T-helper 2 cell treated with Interferon-gamma antibody and Interleukin-4, amounts not matched to agents 100 ng/mL and 5 ng/mL, for 36 hours (primary cell): ENCODE results near the gene ALDOC. TPM values are rescaled to one million over a fixed set of nuclear protein-coding genes. Genes with fewer than 3 reads are reported as not detected.
"Not testable (repeated sequence)": the region's sequence is repeated elsewhere in the genome, so short reads cannot be mapped to it uniquely, and the experiment has no call there.

ENCODE experiments used
- intact Hi-C: fragments of 100-400 bp; cut with micrococcal nuclease; formaldehyde crosslinking; loops from one replicate; pipeline ENCODE4 v1.15.1; 2023
- total RNA-seq: library from RNA; stranded (reverse); gene quantifications from 2 replicates; pipeline ENCODE4 v1.2.3, GENCODE V29; 2022

ALDOC gene
- 94.6 and 103 TPM in 2 replicates for total RNA-seq

DNA sequence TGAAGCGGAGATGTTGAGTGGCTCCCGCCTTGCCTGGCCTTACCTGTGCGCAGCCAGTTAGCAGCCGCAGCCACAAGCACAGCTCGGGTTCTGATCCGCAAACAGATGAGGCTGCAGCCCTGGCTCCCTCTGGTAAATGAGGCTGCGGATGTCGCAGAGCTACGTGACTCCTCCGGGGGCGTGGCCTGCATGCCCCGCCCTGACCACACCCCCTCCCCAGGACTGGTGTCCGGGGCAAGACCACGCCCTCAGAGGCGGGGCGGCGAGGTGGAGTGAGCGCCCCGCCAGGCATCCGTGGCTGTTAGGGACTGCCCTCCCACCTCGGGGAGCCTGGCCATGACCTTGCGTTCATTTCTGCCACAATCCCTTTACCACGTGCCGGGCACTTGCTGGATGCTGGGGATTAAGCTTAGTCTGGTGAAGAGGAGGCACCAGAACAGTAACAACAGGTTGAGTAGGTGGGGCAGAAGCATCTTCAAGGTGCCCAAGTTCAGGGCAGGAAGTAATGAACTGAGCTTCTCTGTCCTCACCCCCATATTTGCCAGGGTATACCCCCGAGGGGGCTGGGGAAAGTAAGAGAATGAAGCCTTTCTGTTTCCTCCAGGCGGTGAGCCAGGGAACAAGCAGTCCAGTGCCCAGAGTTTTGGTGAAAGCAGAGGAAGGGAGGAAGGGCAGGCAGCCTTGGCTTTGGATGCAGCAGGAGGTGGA, at the start of gene ALDOC:
Gene ALDOC, minus strand, starts transcription at position 138 of the 708 bp plus-strand sequence. CDS start 1,363 bp downstream, outside the sequence.
- intact Hi-C loops = loop anchor here (1.0 to 5.0 kb wide), 4 partner anchors 21 to 376 kb away; partner anchors contain the start of genes BLTP2, SDF2 and SUPT6H

DNA sequence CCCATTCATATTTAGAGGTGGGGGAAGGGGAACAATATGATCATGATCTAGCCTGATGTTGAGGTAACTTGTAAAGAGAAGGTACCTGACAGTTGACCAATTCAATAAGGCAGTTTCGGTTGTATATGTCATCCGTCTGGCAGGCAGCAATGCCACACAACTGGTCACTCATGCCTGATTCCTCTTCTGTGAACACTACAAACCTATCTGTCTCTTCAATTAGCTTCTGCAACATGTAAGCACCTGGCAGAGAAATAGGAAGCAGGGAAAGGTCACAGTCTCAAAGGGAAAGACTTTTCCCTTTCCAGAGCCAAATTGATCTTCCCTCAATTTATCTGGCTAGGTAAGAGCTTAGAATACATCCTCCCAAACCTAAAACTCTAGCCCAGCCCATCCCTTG, 47.5 kb upstream of the ALDOC start:
- intact Hi-C loops = no loop called here

DNA sequence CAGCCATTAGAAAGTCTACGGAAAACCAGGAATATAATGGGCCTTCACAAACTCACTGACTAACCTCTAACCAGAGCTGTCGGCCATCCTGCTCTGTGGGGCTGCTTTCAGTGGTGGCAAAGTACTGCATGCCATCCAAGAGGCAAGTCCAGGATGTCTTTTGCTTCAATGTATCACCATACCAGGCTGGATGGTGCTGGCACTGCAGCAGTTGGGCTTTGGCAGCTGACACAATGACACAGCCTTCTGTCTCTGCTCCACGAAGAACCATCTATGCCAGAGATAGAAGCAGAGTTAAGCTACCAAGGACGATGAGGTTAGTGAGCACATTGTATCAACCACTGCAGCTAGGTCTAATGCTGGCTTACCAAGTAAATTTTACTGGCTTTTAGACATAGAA, 47.0 kb upstream of the ALDOC start:
- intact Hi-C loops = no loop called here

DNA sequence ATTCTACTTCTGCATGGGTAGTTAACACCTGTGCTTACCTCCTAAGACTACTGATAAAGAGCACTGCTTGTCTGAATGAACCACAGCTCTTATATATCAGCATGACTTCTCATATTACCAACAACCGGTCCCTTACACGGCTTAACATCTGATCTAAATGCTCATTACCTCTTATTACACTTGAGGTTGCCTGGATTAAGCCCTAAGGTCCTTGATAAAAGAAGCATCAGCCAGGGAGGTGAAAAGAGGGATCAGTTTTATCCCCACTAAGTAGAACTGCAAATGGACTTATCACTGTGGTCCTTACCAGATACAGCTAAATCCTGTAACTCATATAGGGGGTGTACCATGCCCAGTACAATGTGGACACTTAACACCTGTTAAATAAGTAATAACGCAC, 45.5 kb upstream of the ALDOC start:
- intact Hi-C loops = no loop called here

DNA sequence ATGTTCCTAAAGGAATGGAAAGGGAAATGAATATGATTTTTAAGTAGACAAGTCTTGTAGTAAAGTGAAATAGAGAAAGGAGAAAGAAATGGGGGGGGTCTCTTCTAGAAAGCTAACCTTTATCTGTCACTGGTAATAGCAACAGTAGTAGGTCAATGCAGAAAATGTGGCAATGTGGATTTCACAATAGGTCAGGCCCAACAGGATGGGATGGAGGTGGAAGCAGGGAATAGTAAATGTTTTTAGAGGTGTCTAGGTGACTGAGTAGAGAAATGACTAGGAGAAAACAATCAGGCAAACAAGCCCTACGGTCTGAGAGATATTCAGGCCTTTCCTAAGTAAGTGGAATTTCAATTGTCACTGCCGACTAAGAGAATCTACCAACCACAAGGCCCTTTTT, 43.3 kb upstream of the ALDOC start:
- intact Hi-C loops = no loop called here

DNA sequence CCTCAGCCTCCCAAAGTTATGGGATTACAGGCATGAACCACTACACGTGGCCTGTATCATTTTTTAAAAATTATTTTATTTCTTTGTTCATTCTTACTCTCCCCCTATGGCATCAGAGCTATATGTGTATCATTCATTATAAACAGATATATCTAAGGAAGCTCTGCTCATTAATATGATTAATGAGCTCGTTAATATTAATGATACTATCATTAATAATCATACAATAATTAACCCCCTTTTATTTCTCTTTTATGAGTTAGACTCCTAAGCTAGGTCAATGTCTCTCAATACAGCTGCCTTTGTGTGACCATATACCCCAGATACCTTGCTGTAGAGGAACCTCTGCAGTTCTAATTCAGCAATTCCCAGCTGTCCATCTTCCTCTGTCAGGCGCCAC, 41.8 kb upstream of the ALDOC start:
- intact Hi-C loops = no loop called here

DNA sequence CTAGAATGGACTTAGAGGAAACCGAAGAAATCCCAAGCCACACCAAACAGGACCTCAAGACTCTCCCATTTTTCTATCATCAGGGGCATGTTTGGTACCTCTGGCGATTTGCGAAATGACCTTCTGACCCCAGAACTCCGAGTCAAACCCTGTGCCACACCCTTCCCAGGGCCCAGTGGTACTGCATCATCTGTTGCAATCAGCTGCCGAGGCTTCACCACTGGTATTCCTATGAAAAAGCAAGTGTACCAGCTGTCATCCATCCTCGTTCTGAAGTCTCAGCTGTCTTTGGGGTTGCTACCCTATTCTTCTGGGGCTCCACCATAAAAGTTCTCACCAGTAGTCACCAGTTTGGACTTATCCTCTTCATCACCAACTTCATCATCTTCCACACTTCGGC, 39.6 kb upstream of the ALDOC start:
- intact Hi-C loops = no loop called here

DNA sequence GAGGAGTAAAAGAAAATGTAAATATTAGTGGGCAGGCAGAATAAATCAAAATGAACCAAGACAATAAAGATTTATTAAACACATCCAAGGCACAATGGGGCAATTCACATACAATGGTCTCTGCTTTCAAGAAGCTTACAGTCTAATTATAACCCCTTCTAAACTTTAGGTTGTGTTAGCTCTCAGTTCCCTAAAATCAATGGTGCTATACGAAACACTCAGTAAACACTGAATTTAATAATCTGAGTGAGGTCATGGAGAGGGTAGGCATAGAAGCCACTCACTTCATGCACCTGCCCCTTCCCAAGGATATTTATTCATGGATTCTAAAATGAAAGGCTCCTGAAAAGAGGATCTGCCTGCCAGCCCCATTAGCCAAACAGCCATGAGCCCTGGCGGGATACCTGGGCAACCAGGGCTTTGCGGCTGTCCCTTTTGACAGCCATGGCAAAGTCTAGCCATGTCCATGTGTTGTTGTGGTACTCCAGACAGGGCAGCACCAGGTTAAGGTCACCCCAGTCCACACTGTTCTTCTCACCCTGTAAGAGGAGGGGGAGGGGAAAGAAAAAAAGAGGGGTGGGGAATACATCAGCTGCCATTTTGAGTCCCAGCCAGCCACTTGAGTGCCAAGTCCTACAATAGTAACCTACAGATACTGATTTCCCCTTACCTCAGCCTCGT, 38.7 kb upstream of the ALDOC start:
- intact Hi-C loops = no loop called here

DNA sequence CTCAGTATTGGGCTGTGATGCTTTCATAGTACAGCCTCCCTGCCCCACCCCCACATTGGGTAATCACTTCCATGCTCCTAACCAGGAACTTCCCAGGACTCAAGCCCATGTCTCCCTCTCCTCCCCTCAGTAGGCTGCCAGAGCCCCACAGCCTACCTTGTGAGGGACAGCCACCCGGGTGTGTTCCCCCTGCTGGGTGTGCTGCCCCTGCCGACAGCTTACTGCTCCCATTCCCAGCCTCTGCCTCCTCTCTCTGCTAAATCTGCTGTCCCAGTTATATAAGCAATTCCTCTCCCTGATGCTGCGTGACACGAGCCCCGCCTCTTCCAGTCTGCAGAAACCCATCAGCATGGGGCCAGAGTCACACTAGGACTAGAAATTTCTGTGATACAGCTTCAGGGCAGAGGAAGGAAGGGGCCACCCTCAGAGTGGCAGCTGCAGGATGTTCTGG, 37.3 kb upstream of the ALDOC start, which contains the start of gene RSKR:
Gene RSKR, minus strand, starts transcription at position 255 of the 451 bp plus-strand sequence. Its CDS starts 24 bp downstream, at position 231.
- intact Hi-C loops = loop anchor here (2.0 kb wide), 1 partner anchor 119 kb away; no protein-coding TSS in a partner anchor

DNA sequence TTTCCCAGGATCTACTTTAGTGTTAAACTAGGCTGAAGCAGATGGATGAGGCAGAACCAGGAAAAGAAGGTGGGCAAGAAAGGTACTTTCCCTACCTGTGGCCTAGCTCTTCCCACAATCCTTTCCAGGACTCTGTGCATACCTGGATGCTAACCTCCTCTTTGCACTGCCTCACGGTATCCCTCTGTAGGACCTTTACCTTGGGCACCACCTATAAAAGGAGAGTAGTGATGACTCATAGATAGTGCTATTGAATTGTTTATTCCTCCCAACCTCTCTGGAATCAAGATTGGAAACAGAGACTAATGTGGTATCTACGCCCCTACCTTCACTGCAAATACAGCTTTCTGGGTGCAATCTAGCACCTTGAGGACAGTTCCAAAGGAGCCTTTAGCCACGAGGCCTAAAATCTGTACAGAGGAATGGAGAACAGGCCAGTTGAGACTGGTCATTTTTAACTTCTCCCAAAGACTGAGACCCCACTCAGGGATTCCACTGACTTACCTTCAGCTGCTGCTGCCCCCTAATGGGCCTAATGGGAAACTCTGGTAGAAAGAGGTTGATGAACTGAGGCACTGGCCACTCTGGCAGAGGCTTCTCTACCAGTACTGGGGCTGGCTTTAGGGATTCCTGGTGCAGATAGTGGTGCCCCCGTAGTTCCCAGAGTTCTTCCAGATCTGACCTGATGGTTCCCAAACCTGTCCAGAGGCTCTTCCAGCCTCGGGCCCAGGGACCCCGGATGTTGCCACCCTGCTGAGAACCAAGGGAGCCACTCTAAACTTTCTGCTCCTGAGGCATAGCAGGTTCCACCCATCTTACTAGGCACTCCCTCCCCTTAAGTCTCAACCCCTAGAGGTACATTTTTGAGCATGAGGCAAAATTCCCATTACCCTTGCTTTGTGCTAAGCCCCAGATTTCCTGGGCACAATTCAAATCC, 36.5 kb upstream of the ALDOC start:
- intact Hi-C loops = loop anchor here (2.0 kb wide), 1 partner anchor 118 kb away; no protein-coding TSS in a partner anchor

DNA sequence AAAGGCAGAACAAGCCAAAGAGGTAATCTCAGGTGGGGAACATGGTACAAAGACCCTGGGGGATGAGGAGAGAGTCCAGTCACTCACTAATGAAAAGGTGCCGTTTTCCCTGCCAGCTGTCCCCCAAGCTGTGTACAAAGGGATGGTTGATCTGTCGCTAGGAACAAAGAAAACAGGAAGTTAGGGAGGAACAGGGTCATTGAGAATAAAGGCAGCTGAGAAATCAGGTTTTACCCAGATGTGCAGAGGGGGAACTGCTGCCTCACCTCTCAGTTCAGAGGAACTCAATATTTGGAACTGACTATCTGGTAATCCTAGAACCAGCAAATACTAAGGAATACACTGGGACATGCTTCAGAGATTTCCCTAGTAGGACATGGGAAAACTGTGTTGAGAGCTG, 35.8 kb upstream of the ALDOC start:
- intact Hi-C loops = loop anchor here (2.0 kb wide), 1 partner anchor 118 kb away; no protein-coding TSS in a partner anchor

DNA sequence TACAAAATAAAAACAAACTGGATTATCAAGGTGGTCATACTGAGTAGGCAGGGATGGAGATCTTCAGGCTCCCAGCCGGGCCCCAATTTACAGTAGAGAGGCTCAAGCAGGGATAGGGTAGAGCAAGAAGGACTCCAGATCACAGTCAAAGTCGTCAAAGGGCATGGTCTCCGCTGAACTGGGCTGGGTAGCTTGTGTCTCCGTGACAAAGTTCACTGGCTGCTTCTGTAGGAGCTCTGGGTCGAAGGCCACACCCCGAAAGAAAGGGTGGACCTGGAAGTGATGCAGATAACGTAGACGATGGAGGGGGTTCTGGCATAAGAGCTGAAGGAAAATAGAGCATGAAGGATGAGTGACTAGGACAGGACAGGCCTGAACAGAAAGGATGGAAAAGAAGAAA, 33.7 kb upstream of the ALDOC start:
- intact Hi-C loops = no loop called here

DNA sequence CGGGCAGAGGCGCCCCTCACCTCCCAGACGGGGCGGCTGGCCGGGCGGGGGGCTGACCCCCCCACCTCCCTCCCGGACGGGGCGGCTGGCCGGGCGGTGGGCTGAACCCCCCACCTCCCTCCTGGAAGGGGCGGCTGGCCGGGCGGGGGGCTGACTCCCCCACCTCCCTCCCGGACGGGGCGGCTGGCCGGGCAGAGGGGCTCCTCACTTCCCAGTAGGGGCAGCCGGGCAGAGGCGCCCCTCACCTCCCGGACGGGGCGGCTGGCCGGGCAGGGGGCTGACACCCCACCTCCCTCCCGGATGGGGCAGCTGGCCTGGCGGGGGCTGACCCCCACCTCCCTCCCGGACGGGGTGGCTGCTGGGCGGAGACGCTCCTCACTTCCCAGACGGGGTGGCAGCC, 27.3 kb upstream of the ALDOC start:
- intact Hi-C loops = not testable (repeated sequence)

DNA sequence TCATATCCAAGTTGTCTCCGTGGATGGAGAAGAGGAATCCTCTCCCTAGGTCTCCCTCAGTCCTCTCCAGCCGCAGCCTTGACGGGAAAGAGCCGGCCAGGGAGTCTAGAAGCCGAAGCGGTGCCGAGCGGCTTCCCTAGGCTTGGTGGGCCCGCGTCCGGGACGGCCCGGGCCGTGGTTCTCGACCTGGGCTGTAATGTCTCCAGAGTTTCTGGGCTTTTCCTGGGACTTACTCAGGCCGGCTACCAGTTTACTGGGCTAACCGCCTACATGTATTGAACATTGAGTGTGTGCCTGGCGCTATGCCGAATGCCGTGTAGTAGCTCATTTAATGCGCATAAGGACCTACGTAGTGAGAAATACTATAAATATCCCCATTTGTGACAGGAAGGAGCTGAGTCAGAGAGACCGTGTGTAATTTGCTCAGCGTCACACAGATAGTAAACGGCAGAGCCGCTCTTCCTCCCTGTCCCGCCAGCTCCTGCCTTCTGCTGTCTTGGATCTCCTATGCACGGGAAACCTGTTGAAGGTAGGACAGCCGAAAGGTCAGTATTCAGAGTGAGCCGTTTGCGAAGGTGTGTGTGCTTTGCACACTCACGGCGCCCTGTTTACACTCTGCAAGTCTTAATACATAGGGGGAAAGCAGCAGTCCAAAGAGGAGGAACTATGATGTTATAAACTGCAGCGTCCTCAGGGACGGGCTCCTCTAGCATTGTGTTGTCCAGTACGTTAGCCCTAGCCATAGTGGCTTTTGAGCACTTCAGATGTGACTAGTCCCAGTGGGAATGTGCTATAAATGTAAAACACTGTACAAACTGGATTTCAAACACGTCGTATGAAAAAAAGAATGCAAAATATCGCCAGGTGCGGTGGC, 22.9 kb upstream of the ALDOC start:
- intact Hi-C loops = no loop called here

DNA sequence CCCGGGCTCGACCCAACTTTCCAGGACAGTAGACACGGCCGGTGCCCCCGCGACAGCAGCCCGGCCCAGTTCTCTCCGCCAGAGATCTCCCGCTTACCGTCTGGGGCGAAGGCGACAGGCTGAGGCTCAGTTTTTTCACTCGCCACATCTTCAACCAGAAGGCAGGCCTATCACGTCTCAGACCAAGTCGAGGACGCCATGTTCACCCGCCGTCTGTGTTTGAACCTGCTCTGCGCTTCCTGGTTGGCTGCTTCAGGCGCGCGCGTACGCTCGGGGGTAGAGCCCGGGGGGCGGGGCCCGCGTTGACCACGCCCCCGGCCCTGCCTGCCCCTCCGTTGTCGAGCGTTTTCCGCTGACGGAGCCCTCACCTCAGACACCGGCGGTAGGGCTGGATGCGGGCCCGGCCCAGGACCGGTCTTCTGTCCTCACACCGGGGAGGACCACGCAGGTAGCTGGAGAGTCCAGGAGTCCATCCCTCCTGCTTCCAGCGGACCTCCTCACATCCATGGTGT, 22.2 kb upstream of the ALDOC start, which contains the start of gene SPAG5:
Gene SPAG5, minus strand, starts transcription at position 227 of the 512 bp plus-strand sequence. Its CDS starts 79 bp downstream, at position 148.
- intact Hi-C loops = loop anchor here (1.0 kb wide), 2 partner anchors 22 to 46 kb away; partner anchors contain the start of gene BLTP2

DNA sequence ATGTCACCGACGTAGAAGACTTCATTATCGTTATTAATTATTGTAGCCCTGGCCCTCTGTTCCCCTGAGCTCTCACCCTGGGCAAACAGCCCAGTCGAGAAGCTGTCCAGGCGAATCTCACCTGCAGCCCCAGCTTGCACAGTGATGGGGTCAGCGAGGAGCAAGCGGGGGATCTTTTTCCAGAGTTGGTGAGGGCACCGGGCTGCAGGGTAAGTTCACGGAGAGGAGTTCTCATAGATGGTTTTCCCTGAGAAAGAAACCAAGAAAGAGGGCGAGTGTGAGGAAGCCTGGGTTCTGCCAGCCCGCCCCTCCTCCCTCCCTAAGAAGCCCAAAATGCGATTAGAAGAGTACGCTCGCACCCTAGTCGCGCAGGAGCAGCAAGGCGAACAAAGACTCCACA, 21.7 kb upstream of the ALDOC start:
- intact Hi-C loops = loop anchor here (1.0 kb wide), 2 partner anchors 21 to 47 kb away; partner anchors contain the start of gene BLTP2

DNA sequence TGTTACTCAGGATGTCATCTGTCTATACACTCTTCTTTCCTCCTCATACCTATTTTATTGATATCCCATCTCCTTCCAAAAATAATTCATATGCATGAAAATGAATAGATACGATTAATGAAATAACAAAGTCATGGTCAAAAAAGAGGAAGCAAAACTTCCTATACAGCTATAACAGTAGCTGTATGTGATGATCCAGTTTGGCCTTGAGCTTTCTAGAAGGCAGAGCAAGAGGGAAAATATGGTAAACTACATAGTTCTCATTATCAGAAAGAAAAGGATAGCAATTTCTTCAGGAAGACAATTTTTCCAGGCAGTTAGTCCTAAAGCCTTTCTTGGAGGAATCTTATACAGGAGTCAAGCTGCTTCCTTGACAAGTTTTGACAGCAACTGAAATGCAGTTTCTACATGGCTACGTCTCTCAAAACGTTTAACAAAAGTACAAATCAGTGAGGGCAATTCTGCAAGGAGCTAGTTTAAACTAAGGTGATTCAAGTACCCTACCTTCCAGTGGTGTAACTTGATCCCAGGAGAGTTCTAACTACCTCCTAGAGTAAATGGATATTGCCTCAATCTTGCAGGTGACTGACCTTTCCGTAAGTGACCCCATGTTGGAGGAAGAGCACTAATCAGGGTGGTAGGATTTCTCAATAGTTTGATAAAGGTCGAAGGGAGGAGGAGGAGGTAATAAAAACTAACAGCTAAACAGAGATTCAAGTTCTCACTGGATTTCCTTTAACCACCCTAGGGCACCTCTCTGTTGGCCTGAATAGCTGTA, 21.1 kb upstream of the ALDOC start:
- intact Hi-C loops = loop anchor here (1.0 kb wide), 2 partner anchors 20 to 48 kb away; partner anchors contain the start of gene BLTP2

DNA sequence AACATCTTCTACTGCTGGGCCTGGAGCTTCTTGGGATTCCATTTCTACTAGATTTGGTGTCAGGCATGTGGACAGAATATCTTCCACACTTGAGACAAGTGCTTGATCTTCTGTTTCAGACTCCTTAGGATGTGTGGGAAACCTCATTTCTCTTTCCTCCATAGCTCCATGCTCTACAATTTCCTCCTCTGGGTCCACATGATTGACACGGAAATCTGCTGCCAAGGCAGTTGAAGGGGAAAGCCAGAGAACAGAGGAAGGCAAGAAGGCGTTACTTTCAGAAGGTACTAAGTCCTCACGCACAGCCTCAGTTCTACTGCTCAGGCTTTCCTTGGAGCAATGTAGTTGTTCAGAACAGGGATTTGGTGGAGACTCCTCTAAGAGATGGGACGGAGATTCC, 15.6 kb upstream of the ALDOC start:
- intact Hi-C loops = no loop called here

DNA sequence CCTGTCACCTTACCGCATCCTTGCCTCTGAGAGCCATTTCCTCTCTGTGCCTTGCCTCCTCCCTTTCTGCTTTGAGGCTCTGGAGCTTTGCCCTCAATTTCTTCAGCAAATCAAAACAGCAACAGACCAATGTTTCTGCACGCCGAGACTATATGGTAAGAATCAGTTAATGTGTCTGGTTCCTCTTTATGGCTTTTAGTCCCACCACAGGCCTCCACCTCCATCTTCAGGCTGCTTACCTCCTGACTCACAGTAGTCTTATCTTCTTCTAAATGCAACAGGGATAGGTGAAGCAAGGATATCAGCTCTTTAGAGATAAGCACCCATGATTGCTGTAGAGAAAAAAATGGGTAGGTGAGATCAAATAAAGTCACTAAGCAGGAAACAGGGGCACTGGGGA, 9.2 kb upstream of the ALDOC start:
- intact Hi-C loops = no loop called here
